ENCODE measurements around the gene ALDH1A3.

- TF ChIP-seq CTCF (conservative IDR thresholded peaks at IDR 0.05 in 1 of 2, IDR thresholded peaks at IDR 0.05 in 1 of 2; ENCODE audit: extremely low read depth in 1 of 2, insufficient read depth in 1 of 2, low read depth in 1 of 2, low read length in 2 of 2) (no peak), EZH2 (IDR thresholded peaks at IDR 0.05; ENCODE audit: borderline replicate concordance, low read length) (no peak)
These were observed 64.7 kb downstream of the ALDH1A3 start for GRCh38 chr15:100944244-100944895.
